ENCODE results near the gene RFWD3.

DNA sequence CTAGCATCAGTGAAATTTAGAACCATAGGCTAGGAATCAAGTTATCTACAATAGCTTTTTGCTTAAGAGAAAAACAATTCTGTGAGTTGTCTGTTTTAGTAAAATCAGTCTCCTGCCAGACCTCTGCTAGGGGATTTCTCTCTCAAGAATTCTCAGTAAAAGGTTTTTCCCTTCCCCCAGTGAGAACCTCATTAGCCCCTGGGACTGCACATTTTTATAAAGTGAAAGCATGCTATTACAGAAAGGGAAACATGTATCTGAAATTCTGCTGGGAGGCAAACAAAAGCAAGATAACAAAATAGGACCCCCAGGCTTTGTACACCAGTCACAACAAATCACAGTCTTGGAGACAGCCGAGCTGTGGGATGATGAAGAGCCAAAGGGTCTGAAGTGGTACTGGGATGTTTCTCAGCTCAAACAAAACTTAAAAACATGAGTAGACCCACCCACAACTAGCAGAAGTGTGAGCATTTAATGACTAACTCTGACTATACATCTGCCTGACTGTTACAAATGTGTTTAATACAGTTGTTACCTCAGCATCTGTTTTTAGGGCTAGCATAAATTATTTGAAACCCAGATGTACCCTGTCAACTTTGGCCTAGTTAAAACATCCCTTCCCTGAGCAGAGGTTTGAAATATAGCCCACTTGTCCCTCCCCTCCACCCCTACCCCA, 39.8 kb downstream of the RFWD3 start:
- TF ChIP-seq, protein P1, sequence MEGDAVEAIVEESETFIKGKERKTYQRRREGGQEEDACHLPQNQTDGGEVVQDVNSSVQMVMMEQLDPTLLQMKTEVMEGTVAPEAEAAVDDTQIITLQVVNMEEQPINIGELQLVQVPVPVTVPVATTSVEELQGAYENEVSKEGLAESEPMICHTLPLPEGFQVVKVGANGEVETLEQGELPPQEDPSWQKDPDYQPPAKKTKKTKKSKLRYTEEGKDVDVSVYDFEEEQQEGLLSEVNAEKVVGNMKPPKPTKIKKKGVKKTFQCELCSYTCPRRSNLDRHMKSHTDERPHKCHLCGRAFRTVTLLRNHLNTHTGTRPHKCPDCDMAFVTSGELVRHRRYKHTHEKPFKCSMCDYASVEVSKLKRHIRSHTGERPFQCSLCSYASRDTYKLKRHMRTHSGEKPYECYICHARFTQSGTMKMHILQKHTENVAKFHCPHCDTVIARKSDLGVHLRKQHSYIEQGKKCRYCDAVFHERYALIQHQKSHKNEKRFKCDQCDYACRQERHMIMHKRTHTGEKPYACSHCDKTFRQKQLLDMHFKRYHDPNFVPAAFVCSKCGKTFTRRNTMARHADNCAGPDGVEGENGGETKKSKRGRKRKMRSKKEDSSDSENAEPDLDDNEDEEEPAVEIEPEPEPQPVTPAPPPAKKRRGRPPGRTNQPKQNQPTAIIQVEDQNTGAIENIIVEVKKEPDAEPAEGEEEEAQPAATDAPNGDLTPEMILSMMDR (IDR thresholded peaks at IDR 0.05), result no peak
- TF ChIP-seq POLR2A (IDR thresholded peaks at IDR 0.05), result no peak

Measured in testis (tissue), 2 donors.